ENCODE data around the gene TSPAN31. TPM values are rescaled to one million over a fixed set of nuclear protein-coding genes. Genes with fewer than 3 reads are reported as not detected.

The TSPAN31 gene
- total RNA-seq, 3 donors from 2014 or later, result 55.5 to 107 (median 73.1) TPM

DNA sequence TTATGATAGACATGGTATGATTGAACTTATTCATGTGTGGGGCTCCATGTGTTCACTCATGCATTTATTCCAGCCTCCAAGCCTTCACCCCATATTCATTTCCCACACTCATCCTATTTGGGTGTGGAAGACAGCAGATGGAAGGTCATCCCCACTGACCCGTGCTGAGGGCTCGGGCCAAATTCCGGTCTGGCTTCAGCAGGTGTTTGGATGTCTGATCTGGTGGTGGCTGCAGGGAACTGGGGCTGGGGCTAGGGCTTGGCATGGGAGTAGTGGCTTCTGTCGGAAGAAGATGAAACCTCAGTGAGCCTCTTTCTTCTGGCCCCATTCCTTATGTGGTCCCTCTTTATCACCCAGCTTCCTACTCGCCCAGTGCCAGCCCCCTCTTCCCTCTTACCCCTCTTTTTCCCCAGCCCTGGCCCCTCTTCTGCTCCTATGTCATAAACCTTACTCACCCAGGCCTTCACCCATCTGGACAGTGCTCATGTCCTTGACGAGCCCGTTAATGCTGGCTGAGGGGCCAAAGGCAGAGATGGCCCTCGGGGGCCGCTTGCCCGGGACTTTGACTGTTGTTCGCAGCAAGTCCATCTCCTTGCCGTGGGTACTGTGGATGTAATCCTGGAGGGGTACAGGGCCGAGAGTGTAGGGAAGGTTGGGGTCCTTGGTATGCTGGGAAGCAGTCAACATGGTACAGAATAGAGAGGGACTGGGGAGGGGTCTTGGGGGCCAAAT lies 14.3 kb upstream of the TSPAN31 start:
- Histone ChIP-seq H3K4me3 (no peak overlapping the region), H3K27ac (no peak overlapping the region), H3K9me3 (no peaks in the 10 kb centered on the region), H3K36me3 (no peaks in the 10 kb centered on the region), H3K4me1 (peaks cover 0 to 5% of the 10 kb centered on the region in 2 donors), H3K27me3 (peaks cover 0 to 5% of the 10 kb centered on the region in 2 donors)
- intact Hi-C loops (cut with DNase I; ENCODE audit: low total_unique reads), result no loop called here
- DNase-seq (ENCODE audit: low spot score in 2 of 2), result no peak
- TF ChIP-seq, protein P1, sequence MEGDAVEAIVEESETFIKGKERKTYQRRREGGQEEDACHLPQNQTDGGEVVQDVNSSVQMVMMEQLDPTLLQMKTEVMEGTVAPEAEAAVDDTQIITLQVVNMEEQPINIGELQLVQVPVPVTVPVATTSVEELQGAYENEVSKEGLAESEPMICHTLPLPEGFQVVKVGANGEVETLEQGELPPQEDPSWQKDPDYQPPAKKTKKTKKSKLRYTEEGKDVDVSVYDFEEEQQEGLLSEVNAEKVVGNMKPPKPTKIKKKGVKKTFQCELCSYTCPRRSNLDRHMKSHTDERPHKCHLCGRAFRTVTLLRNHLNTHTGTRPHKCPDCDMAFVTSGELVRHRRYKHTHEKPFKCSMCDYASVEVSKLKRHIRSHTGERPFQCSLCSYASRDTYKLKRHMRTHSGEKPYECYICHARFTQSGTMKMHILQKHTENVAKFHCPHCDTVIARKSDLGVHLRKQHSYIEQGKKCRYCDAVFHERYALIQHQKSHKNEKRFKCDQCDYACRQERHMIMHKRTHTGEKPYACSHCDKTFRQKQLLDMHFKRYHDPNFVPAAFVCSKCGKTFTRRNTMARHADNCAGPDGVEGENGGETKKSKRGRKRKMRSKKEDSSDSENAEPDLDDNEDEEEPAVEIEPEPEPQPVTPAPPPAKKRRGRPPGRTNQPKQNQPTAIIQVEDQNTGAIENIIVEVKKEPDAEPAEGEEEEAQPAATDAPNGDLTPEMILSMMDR (IDR thresholded peaks at IDR 0.05), result no peak
- TF ChIP-seq POLR2AphosphoS5 (IDR thresholded peaks at IDR 0.05) (no peak), POLR2A (IDR thresholded peaks at IDR 0.05) (no peak)

DNA sequence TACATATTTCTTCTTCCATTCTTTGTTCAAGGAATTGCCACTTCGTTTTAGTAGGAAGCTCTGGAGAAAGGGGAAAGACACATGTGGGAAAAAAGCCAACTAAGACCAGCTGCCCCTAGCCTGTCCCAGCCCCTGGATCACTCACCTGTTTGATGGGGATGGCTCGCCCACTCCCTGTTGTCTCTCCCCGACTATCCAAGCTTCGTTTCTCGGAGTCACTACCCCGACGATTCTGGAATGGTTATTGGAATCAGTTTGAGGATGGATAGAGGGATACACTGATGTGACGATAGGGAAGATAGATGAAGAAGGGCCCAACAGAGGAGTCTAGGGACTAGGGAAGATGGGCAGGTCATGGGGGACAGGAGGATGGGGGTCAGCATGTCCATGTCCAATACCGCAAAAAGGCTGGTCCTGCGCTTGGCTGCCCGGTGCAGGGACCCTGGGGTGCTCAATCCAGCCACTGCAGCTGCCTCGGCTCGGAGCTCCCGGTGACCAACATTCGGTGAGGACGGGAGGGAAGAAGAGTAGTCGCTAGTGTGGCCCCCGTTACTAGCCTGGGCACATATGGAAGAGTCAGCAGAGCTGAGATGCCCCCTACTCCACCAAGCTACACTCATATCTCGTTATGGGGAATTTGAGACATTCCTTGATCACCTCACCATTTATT lies 13.3 kb upstream of the TSPAN31 start:
- intact Hi-C loops (cut with DNase I; ENCODE audit: low total_unique reads), result no loop called here
- DNase-seq (ENCODE audit: low spot score in 2 of 2), result no peak
- peaks cover under 1 to 4% of the 10 kb centered on the region in 2 donors for H3K4me1 ChIP-seq
- H3K4me3 ChIP-seq, result no peak overlapping the region
- H3K36me3 ChIP-seq, result no peaks in the 10 kb centered on the region
- TF ChIP-seq, protein P1 (IDR thresholded peaks at IDR 0.05), result no peak
- TF ChIP-seq POLR2A (IDR thresholded peaks at IDR 0.05), result no peak
- no peak for TF ChIP-seq POLR2AphosphoS5 (IDR thresholded peaks at IDR 0.05)
- peaks cover 0 to 12% of the 10 kb centered on the region in 2 donors for H3K27me3 ChIP-seq
- H3K27ac ChIP-seq, result no peak overlapping the region
- H3K9me3 ChIP-seq, result no peaks in the 10 kb centered on the region

DNA sequence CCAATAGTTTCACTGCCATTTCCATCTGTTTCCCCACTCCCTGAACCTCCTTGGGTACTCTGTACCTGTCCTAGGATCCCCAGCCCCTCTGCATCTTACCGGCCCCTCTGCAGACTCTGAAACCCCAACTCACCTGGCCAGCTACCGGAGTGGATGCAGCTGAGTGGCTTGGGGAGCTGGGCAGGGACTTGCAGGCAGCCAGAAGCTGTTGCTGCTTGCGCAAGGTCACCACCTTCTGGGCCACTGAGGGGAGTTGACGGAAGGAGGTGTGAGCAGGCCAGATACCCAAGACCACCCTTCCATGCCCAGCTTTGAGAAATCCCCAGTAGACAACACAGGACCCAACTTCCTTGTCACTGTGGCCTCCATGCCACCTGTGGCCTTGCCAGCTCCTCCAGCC lies 12.6 kb upstream of the TSPAN31 start:
- no peak for DNase-seq (ENCODE audit: low spot score in 2 of 2)
- Histone ChIP-seq H3K9me3 (no peaks in the 10 kb centered on the region), H3K27me3 (peaks cover 3 to 19% of the 10 kb centered on the region in 2 donors), H3K4me3 (no peak overlapping the region), H3K27ac (no peak overlapping the region), H3K36me3 (no peaks in the 10 kb centered on the region), H3K4me1 (peaks cover 6 to 11% of the 10 kb centered on the region in 2 donors)
- TF ChIP-seq POLR2AphosphoS5 (IDR thresholded peaks at IDR 0.05) (no peak), POLR2A (IDR thresholded peaks at IDR 0.05) (no peak)
- TF ChIP-seq, protein P1 (IDR thresholded peaks at IDR 0.05), result no peak
- intact Hi-C loops (cut with DNase I; ENCODE audit: low total_unique reads), result no loop called here

DNA sequence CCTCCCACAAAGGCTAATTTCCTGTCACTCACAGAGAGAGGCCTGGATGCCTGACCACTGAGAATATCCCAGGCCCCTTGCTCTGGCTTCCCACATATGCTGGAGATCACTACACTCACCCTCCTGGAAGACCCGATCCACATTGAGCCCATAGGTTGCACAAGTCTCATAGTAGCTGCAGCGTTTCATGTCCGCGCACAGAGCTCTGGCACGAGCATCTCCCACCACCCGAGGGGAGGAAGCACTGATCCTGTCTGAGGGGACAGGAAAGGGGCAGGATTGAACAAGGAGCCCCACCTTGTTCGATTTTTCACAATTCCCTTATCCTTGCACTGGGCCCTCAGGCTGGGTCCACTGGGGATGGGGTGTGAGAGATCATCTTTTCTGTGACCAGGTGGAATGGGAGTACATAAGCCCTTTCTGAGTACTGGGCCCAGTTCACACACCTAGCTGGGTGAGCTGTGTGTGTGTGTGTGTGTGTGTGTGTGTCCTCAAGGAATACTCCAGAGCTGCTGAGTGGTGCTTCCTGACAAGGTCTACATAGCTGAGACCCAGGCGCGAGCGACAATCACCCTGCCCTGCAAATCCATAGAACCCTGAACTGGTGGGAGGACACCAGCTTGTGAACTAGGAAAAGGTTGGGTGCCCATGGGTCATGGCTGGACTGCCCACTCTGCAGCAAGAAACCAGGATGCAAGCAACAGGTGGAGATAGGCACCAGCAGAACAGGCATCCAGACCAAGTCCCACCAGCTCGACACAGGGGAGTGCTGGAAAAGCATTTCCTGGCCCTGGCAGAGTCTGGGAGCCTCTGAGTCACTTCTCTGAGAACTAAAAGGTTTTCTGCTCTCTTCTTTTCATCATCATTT lies 11.9 kb upstream of the TSPAN31 start:
- H3K27ac ChIP-seq, result no peak overlapping the region
- H3K27me3 ChIP-seq, result peaks cover 5 to 26% of the 10 kb centered on the region in 2 donors
- TF ChIP-seq, protein P1 (IDR thresholded peaks at IDR 0.05), result no peak
- H3K36me3 ChIP-seq, result no peaks in the 10 kb centered on the region
- no peak for DNase-seq (ENCODE audit: low spot score in 2 of 2)
- peaks cover 9 to 15% of the 10 kb centered on the region in 2 donors for H3K4me1 ChIP-seq
- intact Hi-C loops (cut with DNase I; ENCODE audit: low total_unique reads), result no loop called here
- H3K9me3 ChIP-seq, result no peaks in the 10 kb centered on the region
- H3K4me3 ChIP-seq, result no peak overlapping the region
